ENCODE results near the gene SLC66A1.
"Not testable (repeated sequence)": the region's sequence is repeated elsewhere in the genome, so short reads cannot be mapped to it uniquely, and the experiment has no call there.

Gene SLC66A1, protein sequence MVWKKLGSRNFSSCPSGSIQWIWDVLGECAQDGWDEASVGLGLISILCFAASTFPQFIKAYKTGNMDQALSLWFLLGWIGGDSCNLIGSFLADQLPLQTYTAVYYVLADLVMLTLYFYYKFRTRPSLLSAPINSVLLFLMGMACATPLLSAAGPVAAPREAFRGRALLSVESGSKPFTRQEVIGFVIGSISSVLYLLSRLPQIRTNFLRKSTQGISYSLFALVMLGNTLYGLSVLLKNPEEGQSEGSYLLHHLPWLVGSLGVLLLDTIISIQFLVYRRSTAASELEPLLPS
- 3.6 to 10.0 reads per million in 2 experiments for total RNA-seq

DNA sequence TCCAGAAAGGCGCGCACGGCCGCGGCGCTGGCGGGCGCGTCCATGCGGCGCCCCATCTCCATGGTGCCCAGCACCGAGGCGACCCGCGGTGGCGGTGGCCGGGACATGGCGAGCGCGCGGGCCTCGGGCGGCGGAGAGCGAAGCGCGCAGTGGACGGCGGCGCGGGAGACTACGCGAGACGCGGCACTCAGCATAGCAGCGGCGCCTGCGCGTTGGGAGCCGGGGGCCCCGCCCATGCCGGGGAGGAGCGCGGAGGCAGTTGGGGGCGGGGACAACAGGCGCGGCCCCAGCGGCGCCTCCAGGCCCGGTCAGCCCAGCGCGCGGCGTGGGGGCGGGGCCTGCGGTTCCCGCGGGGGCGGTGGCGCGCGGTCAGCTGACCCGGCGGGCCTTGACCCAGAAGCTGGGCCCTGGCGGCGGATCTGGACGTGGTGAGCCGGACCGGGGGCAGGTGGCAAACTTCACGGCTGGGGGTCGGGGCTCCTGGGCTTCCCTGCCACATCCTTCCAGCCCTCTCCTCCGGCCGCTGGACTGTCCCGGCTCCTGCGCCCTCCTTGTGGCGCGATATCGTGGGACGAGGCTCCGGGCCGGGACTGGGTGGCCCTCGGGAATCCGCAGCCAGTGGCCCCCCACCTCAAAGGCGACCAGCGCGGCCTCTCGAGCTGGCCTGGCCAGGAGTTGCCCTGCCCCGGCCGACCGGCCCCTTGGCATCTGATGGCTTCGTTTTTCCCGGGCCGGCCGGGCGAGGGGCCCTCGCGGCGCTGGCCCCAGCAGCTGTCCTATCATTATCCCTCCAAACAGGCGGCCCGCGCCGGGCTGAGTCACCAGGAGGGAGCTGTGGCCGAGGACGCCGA is at the start of gene SLC66A1, which contains the start of gene AKR7A2:
Gene SLC66A1, plus strand, starts transcription at position 396 of the 851 bp plus-strand sequence. CDS start 5,352 bp downstream, outside the sequence.
Gene AKR7A2, minus strand, starts transcription at position 214 of the 851 bp plus-strand sequence. Its CDS starts 20 bp downstream, at position 194.
- DNase-seq (ENCODE audit: low read depth), result peak; percentile 85

GRCh38 chr1:19262744-19263143 is 49.4 kb upstream of the SLC66A1 start:
- DNase-seq (ENCODE audit: low read depth), result no peak

GRCh38 chr1:19268445-19268844 is 43.7 kb upstream of the SLC66A1 start:
- DNase-seq (ENCODE audit: low read depth), result no peak

DNA sequence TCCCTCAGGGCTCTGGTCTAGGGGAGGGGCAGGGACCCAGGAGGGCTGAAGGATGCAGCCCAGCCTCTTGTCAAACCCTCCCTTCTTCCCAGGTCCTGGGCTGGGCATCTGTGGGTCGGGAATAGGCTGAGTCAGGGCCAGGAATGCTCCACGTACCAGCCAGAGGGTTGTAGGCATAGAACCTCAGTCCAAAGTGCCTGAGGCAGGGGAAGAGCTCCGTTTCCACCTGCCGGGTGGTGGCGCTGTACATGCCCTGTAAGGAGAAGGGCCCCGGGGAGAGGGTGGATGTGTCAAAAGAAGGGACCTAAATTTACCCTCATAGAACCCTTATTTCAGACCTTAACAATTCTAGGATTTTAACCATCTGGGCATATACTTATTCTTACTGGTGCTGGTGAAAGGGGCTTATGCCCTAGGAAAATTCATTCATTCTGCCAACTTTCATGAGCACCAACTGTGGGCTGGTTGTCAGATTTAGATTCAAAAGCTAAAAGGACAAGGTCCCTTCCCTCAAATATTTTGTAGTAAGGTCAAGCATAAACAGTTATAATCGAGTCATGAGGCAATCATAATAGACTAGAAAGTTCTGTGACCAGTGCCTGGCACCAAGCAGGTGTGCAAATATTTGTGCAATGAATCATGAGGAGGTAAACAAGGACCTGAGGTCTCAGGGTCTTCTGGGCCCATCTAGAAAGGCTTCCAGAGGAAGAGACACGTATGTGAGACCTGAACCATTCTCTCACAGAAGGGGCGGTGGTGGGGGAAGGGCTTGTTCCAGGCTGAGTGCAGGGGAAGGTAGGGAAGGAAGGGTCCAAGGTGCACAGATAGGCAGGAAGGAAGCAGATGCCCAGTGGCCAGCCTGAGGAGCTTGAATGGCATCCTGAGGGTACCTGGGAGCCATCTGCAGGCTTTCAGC is 42.4 kb upstream of the SLC66A1 start:
- not testable (repeated sequence) for DNase-seq (ENCODE audit: low read depth)

GRCh38 chr1:19270343-19270730 is 41.8 kb upstream of the SLC66A1 start:
- DNase-seq (ENCODE audit: low read depth), result not testable (repeated sequence)

DNA sequence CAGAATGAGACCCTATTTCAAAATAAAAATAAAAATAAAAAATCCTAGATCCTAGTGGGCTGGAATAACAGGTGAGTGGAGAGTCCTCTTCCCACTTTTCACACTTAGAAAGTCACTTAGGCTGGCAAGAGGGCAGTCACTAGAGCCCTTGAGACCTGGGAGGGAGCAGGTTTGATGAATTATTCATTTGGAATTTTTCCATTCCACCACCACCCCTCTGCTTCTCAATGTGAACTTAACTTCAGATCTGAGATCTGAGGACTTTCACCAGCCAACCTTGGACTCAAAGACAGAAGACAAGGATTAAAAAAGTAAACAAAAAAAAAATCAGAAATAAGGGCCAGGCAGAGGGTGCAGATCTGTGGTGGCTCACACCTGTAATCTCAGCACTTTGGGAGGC is 40.1 kb upstream of the SLC66A1 start:
- DNase-seq (ENCODE audit: low read depth), result no peak

DNA sequence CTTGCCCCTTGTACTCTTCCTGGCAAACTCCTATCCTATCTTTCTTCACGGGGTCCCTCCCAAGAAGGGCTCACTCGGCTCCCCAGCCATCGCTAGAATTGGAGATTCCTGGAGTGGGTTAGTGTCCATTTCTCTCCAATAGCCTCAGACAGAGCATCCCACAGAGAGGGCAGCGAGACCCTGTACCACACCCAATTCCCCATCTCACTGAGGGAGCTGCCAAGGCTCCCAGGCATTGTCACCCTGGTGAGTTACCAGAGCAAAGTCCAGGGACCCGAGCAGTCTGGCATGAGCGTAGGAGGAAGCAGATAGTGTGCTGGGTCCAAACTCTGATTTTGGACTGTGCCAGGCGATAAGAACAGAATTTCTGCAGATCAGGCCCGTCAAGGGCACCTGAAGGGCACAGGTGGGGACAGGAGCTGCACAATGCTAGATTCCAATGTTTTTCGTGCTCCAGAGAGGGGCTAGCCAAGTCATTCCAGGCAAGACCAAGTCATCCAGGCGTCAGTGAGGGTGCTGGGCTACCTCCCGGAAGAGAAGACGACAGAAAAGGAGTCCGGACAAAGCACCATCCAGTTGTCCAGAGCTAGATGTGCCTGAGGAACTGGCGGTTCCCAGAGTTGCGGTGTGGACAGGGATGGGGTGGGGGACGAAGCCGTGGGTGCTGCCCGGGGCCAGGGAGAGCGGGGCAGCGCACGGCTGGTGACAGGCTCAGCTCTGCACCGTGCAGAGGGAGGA is 38.9 kb upstream of the SLC66A1 start:
- DNase-seq (ENCODE audit: low read depth), result no peak

GRCh38 chr1:19273844-19274531 is 38.1 kb upstream of the SLC66A1 start:
- not testable (repeated sequence) for DNase-seq (ENCODE audit: low read depth)

DNA sequence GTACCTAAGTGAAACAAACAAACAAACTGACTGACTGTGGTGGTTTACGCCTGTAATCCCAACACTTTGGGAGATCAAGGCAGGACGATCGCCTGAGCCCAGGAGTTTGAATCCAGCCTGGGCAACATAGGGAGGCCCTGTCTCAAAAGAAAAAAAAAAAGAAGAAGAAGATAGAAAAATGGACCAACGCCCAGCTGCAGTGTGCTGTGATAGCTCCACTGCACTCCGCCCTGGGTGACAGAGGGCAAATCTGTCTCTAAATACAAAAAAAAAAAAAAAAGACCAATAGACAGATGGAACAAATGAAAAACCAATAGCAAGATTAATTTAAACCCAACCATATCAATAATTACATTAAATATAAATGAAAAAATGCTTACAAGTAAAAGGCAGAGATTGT is 37.5 kb upstream of the SLC66A1 start:
- no peak for DNase-seq (ENCODE audit: low read depth)

DNA sequence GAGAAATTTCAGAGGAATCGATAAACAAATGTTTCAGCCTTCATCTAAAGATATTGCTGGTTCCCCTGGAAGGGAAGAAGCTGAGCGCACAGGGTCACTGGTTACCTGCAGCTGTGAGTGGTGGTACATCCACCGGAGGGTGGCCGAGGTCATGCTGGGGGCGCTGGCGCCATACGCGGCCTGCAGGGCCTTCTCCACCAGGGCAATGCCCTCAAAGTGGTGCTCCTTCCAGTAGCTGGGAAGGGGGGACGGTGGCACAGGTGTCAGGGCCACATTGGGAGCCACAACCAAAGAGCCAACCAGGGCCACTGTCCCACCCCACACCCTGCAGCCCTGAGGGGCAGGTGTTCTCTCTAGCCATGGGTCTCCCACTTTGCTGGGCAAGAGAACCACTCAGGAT is 28.2 kb upstream of the SLC66A1 start:
- DNase-seq (ENCODE audit: low read depth), result no peak

GRCh38 chr1:19284881-19285280 is 27.2 kb upstream of the SLC66A1 start:
- DNase-seq (ENCODE audit: low read depth), result no peak

DNA sequence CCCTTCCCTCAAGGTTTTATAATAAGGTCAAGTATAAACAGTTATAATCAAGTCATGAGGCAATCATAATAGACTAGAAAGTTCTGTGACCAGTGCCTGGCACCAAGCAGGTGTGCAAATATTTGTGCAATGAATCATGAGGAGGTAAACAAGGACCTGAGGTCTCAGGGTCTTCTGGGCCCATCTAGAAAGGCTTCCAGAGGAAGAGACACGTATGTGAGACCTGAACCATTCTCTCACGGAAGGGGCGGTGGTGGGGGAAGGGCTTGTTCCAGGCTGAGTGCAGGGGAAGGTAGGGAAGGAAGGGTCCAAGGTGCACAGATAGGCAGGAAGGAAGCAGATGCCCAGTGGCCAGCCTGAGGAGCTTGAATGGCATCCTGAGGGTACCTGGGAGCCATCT is 26.8 kb upstream of the SLC66A1 start:
- not testable (repeated sequence) for DNase-seq (ENCODE audit: low read depth)

DNA sequence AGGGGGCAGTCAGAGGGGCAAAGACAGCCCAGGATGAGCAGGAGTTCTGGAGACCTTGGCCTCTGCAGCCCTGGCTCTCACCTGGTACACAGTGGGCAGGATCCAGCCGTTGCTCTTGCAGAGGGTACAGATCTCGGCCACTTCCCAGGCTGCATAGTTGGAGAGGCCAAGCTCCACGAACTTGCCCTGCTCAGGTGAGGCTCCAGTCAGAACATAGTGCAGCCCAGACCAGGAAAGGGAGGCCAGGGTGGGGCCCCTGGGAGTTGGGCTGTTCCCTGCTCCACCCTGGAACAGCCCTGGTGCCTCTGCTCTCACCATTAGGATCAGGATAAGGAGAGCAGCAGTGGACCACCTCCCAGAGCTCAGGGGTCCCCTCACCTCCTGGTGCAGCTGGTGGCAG is 26.3 kb upstream of the SLC66A1 start:
- not testable (repeated sequence) for DNase-seq (ENCODE audit: low read depth)

DNA sequence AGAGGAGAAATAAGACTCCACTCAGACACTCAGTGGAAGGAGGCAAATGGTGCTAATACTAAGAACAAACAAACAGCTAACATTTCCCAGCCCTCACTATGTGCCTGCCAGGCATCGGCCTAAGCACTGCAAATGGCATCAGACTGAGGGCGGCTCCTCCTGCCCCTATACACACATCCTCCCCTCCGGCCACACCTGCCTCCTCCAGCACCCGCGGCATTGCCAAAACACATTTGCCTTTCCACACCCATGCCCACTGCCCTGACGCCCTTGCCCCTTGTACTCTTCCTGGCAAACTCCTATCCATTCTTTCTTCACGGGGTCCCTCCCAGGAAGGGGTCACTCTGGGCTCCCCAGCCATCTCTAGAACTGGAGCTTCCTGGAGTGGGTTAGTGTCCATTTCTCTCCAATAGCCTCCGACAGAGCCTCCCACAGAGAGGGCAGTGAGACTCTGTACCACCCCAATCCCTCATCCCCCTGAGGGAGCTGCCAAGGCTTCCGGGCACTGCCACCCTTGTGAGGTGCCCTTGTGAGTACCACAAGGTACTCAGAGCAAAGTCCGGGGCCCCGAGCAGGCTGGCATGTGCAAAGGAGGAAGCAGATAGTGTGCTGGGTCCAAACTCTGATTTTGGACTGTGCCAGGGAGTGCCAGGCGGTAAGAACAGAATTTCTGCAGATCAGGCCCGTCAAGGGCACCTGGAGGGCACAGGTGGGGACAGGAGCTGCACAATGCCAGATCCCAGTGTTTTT is 24.5 kb upstream of the SLC66A1 start:
- no peak for DNase-seq (ENCODE audit: low read depth)

GRCh38 chr1:19288324-19289241 is 23.5 kb upstream of the SLC66A1 start, which contains the start of gene AKR7A3:
TSS of gene AKR7A3 (minus strand) at chr1:19288770. CDS start at chr1:19288709, 61 bp downstream.
- DNase-seq (ENCODE audit: low read depth), result peak; percentile 29

DNA sequence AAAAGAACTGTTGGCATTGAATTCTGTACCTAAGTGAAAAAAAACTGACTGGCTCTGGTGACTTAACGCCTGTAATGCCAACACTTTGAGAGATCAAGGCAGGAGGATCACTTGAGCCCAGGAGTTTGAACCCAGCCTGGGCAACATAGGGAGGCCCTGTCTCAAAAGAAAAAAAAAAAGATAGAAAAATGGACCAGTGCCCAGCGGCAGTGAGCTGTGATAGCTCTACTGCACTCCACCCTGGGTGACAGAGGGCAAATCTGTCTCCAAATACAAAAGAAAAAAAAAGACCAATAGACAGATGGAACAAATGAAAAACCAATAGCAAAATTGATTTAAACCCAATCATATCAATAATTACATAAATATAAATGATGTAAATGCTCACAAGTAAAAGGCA is 22.9 kb upstream of the SLC66A1 start:
- no peak for DNase-seq (ENCODE audit: low read depth)

DNA sequence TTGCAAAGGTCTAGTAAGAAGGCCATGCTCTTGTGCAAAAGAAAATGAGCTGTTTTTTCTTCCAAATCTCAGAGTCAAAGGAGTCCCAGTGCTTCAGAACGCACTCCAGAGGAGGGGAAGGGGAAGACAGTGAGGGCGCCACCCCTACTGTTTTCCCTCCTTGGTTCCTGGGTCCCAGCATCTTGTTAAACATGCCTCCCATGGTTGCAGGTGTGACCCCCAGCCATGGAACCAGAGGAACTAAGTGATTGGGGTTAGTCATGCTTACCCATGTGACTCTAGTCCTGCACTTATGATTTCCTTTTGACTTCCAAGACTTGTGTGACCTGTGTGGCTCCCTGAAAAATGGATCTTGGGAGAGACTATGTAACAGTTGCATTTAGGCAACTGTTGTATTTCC is 17.5 kb upstream of the SLC66A1 start:
- DNase-seq (ENCODE audit: low read depth), result no peak

DNA sequence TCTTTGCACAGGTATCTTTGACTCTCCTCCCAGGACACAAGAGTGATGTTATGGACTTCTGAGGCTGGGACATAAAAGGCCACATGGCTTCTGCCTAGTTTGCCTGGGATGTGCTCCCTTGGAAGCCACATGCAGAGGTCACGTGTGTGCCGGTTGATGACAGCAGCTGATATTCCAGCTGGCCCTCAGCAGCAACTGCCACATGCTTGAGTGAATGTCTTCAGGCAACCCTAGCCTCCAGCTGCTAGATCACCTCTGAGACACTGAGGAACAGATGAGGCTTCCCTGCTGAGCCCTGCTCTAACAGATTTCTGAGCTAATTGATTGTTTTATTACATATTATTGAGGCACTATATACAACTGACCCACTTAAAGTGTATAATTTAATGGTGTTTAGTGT is 11.9 kb upstream of the SLC66A1 start:
- DNase-seq (ENCODE audit: low read depth), result no peak

- DNase-seq (ENCODE audit: low read depth), result not testable (repeated sequence)
Measured at GRCh38 chr1:19304081-19304480, 8.0 kb upstream of the SLC66A1 start.

All from T follicular helper cell (primary cell).